Measurements from ENCODE around the gene ZNF728.
"Not testable (repeated sequence)": the region's sequence is repeated elsewhere in the genome, so short reads cannot be mapped to it uniquely, and the experiment has no call there.

Gene ZNF728

GRCh38 chr19:23002690-23003422, at the start of gene ZNF728:
Gene ZNF728, minus strand, starts transcription at chr19:23003176. Its CDS starts 146 bp downstream, at chr19:23003030.
- no peak for DNase-seq (ENCODE audit: low read depth, low spot score)

- no peak for DNase-seq (ENCODE audit: low read depth, low spot score)
Measured at GRCh38 chr19:23052349-23052748, 49.4 kb upstream of the ZNF728 start.

GRCh38 chr19:23049256-23049655, 46.3 kb upstream of the ZNF728 start:
- no peak for DNase-seq (ENCODE audit: low read depth, low spot score)

GRCh38 chr19:23046743-23047142, 43.8 kb upstream of the ZNF728 start:
- DNase-seq (ENCODE audit: low read depth, low spot score): no peak

- DNase-seq (ENCODE audit: low read depth, low spot score): no peak
Measured at GRCh38 chr19:23033721-23034120, 30.7 kb upstream of the ZNF728 start.

- DNase-seq (ENCODE audit: low read depth, low spot score): no peak
Measured at GRCh38 chr19:23015660-23016059, 12.7 kb upstream of the ZNF728 start.

GRCh38 chr19:22994957-22995356, 8.0 kb downstream of the ZNF728 start:
- not testable (repeated sequence) for DNase-seq (ENCODE audit: low read depth, low spot score)

- DNase-seq (ENCODE audit: low read depth, low spot score): no peak
Measured at GRCh38 chr19:22976248-22976647, 26.7 kb downstream of the ZNF728 start.

- not testable (repeated sequence) for DNase-seq (ENCODE audit: low read depth, low spot score)
Measured at GRCh38 chr19:22975546-22976136, 27.3 kb downstream of the ZNF728 start.

GRCh38 chr19:22945560-22945959, 57.4 kb downstream of the ZNF728 start:
- DNase-seq (ENCODE audit: low read depth, low spot score): no peak

GRCh38 chr19:22935151-22935550, 67.8 kb downstream of the ZNF728 start:
- no peak for DNase-seq (ENCODE audit: low read depth, low spot score)

- not testable (repeated sequence) for DNase-seq (ENCODE audit: low read depth, low spot score)
Measured at GRCh38 chr19:22927576-22927975, 75.4 kb downstream of the ZNF728 start.

GRCh38 chr19:22925181-22925580, 77.8 kb downstream of the ZNF728 start:
- DNase-seq (ENCODE audit: low read depth, low spot score): not testable (repeated sequence)
